Trophoblast cell (in vitro differentiated cells and primary cell): ENCODE results near the gene RNF130.

Experiments
- DNase-seq, 2 donors: peaks; one replicate each; pipeline ENCODE4 v3.0.0-alpha.2; 2016
- H2AFZ ChIP-seq: 2 replicates; pipeline ENCODE4 v1.6.1; 2013; ENCODE audit warnings: low read length, moderate library complexity, mild to moderate bottlenecking; ENCODE audit not compliant: insufficient read depth, poor library complexity
- H2AK5ac ChIP-seq: 2 replicates; pipeline ENCODE4 v1.6.1; 2013; ENCODE audit warnings: mild to moderate bottlenecking, low read length
- H2BK120ac ChIP-seq: 2 replicates; pipeline ENCODE4 v1.6.1; 2013; ENCODE audit warnings: low read length, mild to moderate bottlenecking, moderate library complexity; ENCODE audit not compliant: insufficient read depth, poor library complexity
- H2BK12ac ChIP-seq: 2 replicates; pipeline ENCODE4 v1.6.1; 2013; ENCODE audit warnings: mild to moderate bottlenecking, low read length, moderate library complexity
- H2BK5ac ChIP-seq: 2 replicates; pipeline ENCODE4 v1.6.1; 2013; ENCODE audit warnings: low read length, low read depth, moderate library complexity, mild to moderate bottlenecking; ENCODE audit not compliant: poor library complexity
- H3K14ac ChIP-seq: 2 replicates; pipeline ENCODE4 v1.6.1; 2013; ENCODE audit warnings: mild to moderate bottlenecking, low read length
- H3K18ac ChIP-seq: 2 replicates; pipeline ENCODE4 v1.6.1; 2013; ENCODE audit warnings: mild to moderate bottlenecking, low read length
- H3K23ac ChIP-seq: 2 replicates; pipeline ENCODE4 v1.6.1; 2013; ENCODE audit warnings: low read length
- H3K27ac ChIP-seq: 2 replicates; pipeline ENCODE4 v1.5.1; 2013; ENCODE audit warnings: low read depth, mild to moderate bottlenecking, inconsistent platforms, low read length, moderate library complexity
- H3K27me3 ChIP-seq: 2 replicates; pipeline ENCODE4 v1.6.1; 2013; ENCODE audit warnings: inconsistent platforms, mild to moderate bottlenecking, low read length, moderate library complexity; ENCODE audit not compliant: insufficient read depth
- H3K36me3 ChIP-seq, 2 experiments: 1 replicate in 1 of 2; 2 replicates in 1 of 2; pipeline ENCODE4 v1.6.1; 2013; ENCODE audit warnings: low read length in 2 of 2, mild to moderate bottlenecking in 2 of 2, moderate library complexity in 1 of 2; ENCODE audit not compliant: insufficient read depth in 2 of 2, control insufficient read depth in 1 of 2
- H3K4ac ChIP-seq: 2 replicates; pipeline ENCODE4 v1.6.1; 2013; ENCODE audit warnings: low read depth, mild to moderate bottlenecking, low read length, moderate library complexity
- H3K4me1 ChIP-seq, 2 experiments: 1 replicate in 1 of 2; 2 replicates in 1 of 2; pipeline ENCODE4 v1.6.1; 2013; ENCODE audit warnings: low read length in 2 of 2, mild to moderate bottlenecking in 2 of 2, moderate library complexity in 1 of 2; ENCODE audit not compliant: insufficient read depth in 2 of 2, control insufficient read depth in 1 of 2
- H3K4me2 ChIP-seq: 2 replicates; pipeline ENCODE4 v1.6.1; 2013; ENCODE audit warnings: inconsistent platforms, mild to moderate bottlenecking, low read length, moderate library complexity
- H3K4me3 ChIP-seq: 2 replicates; pipeline ENCODE4 v1.5.1; 2013; ENCODE audit warnings: mild to moderate bottlenecking, low read depth, low read length, inconsistent platforms
- H3K79me1 ChIP-seq: one replicate; pipeline ENCODE4 v1.6.1; 2013; ENCODE audit warnings: low read length
- H3K79me2 ChIP-seq: 2 replicates; pipeline ENCODE4 v1.6.1; 2013; ENCODE audit warnings: low read length, mild to moderate bottlenecking; ENCODE audit not compliant: control insufficient read depth, insufficient read depth, poor library complexity
- H3K9ac ChIP-seq: 2 replicates; pipeline ENCODE4 v1.6.1; 2013; ENCODE audit warnings: mild to moderate bottlenecking, low read length
- H3K9me3 ChIP-seq: 2 replicates; pipeline ENCODE4 v1.6.1; 2013; ENCODE audit warnings: low read depth, mild to moderate bottlenecking, control low read depth, inconsistent platforms, low read length; ENCODE audit not compliant: insufficient read depth
- H4K12ac ChIP-seq: 2 replicates; pipeline ENCODE4 v1.6.1; 2013; ENCODE audit warnings: low read depth, mild to moderate bottlenecking, low read length, moderate library complexity
- H4K8ac ChIP-seq: 2 replicates; pipeline ENCODE4 v1.6.1; 2013; ENCODE audit warnings: low read depth, mild to moderate bottlenecking, low read length, moderate library complexity
- H4K91ac ChIP-seq: one replicate; pipeline ENCODE4 v1.6.1; 2013; ENCODE audit warnings: low read depth, mild to moderate bottlenecking, low read length, moderate library complexity
- WGBS: extraction: QIAGEN DNeasy Blood & Tissue Kit; methylation state at CpG from one replicate; pipeline ENCODE4 v1.1.7; 2013; ENCODE audit warnings: missing lambda C conversion rate; ENCODE audit not compliant: insufficient read length, insufficient coverage; ENCODE audit errors: extremely low coverage; 5-methylcytosine and 5-hydroxymethylcytosine counted together

RNF130 gene

GRCh38 chr5:180053061-180053602, 18.4 kb downstream of the RNF130 start:
- no peak overlapping the region for H3K4me3 ChIP-seq
- WGBS = no CpG with 5 or more reads among the region's 8 CpGs
- H3K9me3 ChIP-seq = no peaks in the 10 kb centered on the region
- no peaks in the 10 kb centered on the region for H3K27me3 ChIP-seq
- H4K12ac ChIP-seq = no peak overlapping the region
- no peak overlapping the region for H3K23ac ChIP-seq
- H2BK5ac ChIP-seq = no peak overlapping the region
- no peak overlapping the region for H2BK120ac ChIP-seq
- no peak overlapping the region for H3K14ac ChIP-seq
- no peak overlapping the region for H2AFZ ChIP-seq
- H3K27ac ChIP-seq = no peak overlapping the region
- no peak overlapping the region for H4K8ac ChIP-seq
- no peaks in the 10 kb centered on the region for H3K79me1 ChIP-seq
- no peak overlapping the region for H2BK12ac ChIP-seq
- H4K91ac ChIP-seq = no peak overlapping the region
- no peak overlapping the region for H3K4me2 ChIP-seq
- H3K4me1 ChIP-seq = peaks cover 5% of the 10 kb centered on the region in 2 experiments
- H3K36me3 ChIP-seq = no peaks in the 10 kb centered on the region
- H3K4ac ChIP-seq = no peak overlapping the region
- H2AK5ac ChIP-seq = no peak overlapping the region
- no peak overlapping the region for H3K18ac ChIP-seq
- H3K79me2 ChIP-seq = no peaks in the 10 kb centered on the region
- no peak for DNase-seq
- no peak overlapping the region for H3K9ac ChIP-seq

GRCh38 chr5:180052211-180052818, 19.2 kb downstream of the RNF130 start:
- Histone ChIP-seq H2AK5ac (no peak overlapping the region), H3K4me2 (no peak overlapping the region), H3K9ac (no peak overlapping the region), H3K79me2 (no peaks in the 10 kb centered on the region), H3K18ac (no peak overlapping the region), H4K12ac (no peak overlapping the region), H3K23ac (no peak overlapping the region), H4K8ac (no peak overlapping the region), H2BK120ac (no peak overlapping the region), H3K36me3 (no peaks in the 10 kb centered on the region), H3K4me1 (peaks cover 5% of the 10 kb centered on the region in 2 experiments), H3K4me3 (no peak overlapping the region), H3K14ac (no peak overlapping the region), H3K9me3 (peaks cover 2% of the 10 kb centered on the region), H4K91ac (no peak overlapping the region), H3K27me3 (no peaks in the 10 kb centered on the region), H3K79me1 (no peaks in the 10 kb centered on the region), H2BK12ac (no peak overlapping the region), H2AFZ (no peak overlapping the region), H2BK5ac (no peak overlapping the region), H3K4ac (no peak overlapping the region), H3K27ac (no peak overlapping the region)
- no CpG with 5 or more reads among the region's 5 CpGs for WGBS
- DNase-seq = no peak

- Histone ChIP-seq H3K4me1 (no peaks in the 10 kb centered on the region), H3K4me2 (no peak overlapping the region), H3K36me3 (peaks cover 0 to 4% of the 10 kb centered on the region in 2 experiments), H3K18ac (no peak overlapping the region), H3K4me3 (no peak overlapping the region), H2AFZ (no peak overlapping the region), H2BK5ac (no peak overlapping the region), H3K14ac (no peak overlapping the region), H3K27me3 (no peaks in the 10 kb centered on the region), H3K79me2 (no peaks in the 10 kb centered on the region), H2AK5ac (no peak overlapping the region), H3K27ac (no peak overlapping the region), H3K4ac (no peak overlapping the region), H4K8ac (no peak overlapping the region), H3K9ac (no peak overlapping the region), H4K12ac (no peak overlapping the region), H3K79me1 (no peaks in the 10 kb centered on the region), H3K23ac (no peak overlapping the region), H3K9me3 (peaks cover 9% of the 10 kb centered on the region), H2BK12ac (no peak overlapping the region), H4K91ac (no peak overlapping the region), H2BK120ac (no peak overlapping the region)
- no peak for DNase-seq
- WGBS = no CpG with 5 or more reads among the region's 9 CpGs
These were observed 21.2 kb downstream of the RNF130 start for GRCh38 chr5:180050121-180050940.

- Histone ChIP-seq H4K12ac (no peak overlapping the region), H3K18ac (no peak overlapping the region), H3K23ac (no peak overlapping the region), H3K36me3 (peaks cover 0 to 4% of the 10 kb centered on the region in 2 experiments), H3K27ac (no peak overlapping the region), H2BK5ac (no peak overlapping the region), H4K8ac (no peak overlapping the region), H3K79me1 (no peaks in the 10 kb centered on the region), H3K9me3 (peaks cover 9% of the 10 kb centered on the region), H3K14ac (no peak overlapping the region), H3K4me3 (no peak overlapping the region), H2BK12ac (no peak overlapping the region), H3K4ac (no peak overlapping the region), H3K4me2 (no peak overlapping the region), H4K91ac (no peak overlapping the region), H3K27me3 (no peaks in the 10 kb centered on the region), H3K4me1 (no peaks in the 10 kb centered on the region), H2AK5ac (no peak overlapping the region), H2BK120ac (no peak overlapping the region), H3K9ac (no peak overlapping the region), H3K79me2 (no peaks in the 10 kb centered on the region), H2AFZ (no peak overlapping the region)
- WGBS = no CpG with 5 or more reads among the region's 2 CpGs
- DNase-seq = no peak
These were observed 22.4 kb downstream of the RNF130 start for GRCh38 chr5:180049185-180049548.
